ENCODE data around the gene ZRANB1.

GRCh38 chr10:125011926-125012705 lies 70.2 kb downstream of the ZRANB1 start:
- TF ChIP-seq CTCF (conservative IDR thresholded peaks at IDR 0.05) (no peak), ZFX (IDR thresholded peaks at IDR 0.05) (no peak)

All from C4-2B (cell line).